ENCODE data around the gene SLC38A7.
"Not testable (repeated sequence)": the region's sequence is repeated elsewhere in the genome, so short reads cannot be mapped to it uniquely, and the experiment has no call there.

SLC38A7 gene

DNA sequence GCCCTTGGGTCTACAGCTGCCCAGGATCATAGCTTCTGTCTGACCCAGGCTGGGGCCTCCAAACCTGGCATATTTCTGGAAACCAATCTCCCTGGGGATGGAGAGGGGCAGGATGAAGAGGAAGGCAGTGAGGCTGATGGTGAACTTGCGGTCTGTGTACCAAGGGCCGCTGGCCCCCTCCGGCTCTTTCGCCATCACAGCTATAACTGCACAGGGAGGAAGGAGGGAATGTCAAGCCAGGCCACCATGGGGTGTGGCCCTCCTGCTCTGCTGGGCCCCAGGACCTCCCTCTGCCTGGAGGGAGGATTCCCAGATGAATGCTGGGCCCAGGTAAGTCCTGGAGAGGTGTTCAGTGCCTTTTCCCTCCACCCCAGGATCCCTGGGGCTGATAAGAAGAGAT is 6.3 kb downstream of the SLC38A7 start:
- DNase-seq (ENCODE audit: low read depth): no peak

DNA sequence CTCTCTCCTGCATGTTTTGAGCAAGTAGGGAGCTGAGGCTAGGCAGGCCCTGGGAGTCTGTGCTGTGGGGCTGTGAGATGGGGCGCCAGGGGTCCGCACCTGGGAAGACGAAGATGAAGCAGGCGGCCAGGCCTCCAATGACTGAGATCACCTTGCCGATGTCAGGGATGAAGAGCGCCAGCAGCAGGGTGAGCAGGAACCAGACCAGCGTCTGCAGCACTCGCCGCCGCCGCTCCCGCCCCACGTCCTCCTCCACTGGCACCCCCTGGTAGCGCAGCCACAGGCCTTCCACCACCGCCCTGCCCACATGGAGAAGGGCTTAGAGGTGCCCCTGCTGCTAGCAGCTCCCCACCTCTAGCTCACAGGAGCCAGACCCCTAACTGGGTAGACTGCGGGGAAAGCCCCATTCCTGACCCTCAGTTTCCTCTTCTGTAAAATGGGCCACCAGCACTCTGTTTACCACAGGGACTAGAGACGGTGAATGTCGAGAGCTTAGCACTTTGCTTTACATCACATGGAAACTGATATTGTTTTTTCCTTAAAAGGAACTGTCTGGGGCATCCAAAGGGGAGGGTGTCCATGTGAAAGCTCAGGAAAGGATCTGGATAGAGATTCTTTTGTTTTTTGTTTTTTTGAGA is 13.5 kb downstream of the SLC38A7 start:
- DNase-seq (ENCODE audit: low read depth): no peak

DNA sequence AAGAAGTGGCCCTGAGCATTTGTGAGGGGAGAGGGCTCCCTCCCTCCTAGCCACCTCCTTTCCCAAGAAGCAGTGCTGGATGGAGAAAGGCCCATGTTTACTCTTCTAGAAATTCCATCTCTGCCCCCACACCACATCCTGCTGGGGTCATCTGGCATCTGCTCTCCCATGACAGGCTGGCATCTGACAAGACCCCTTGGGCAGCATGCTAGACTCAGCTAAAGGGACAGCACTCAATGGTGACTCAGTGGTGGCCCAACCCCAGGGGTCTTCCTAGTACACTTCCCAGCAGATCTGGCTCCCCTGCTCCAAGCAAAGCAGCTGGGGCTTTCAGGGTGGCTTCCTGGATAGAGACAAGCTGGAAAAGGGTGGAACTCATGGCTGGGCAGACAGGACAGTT is 14.4 kb downstream of the SLC38A7 start:
- no peak for DNase-seq (ENCODE audit: low read depth)

DNA sequence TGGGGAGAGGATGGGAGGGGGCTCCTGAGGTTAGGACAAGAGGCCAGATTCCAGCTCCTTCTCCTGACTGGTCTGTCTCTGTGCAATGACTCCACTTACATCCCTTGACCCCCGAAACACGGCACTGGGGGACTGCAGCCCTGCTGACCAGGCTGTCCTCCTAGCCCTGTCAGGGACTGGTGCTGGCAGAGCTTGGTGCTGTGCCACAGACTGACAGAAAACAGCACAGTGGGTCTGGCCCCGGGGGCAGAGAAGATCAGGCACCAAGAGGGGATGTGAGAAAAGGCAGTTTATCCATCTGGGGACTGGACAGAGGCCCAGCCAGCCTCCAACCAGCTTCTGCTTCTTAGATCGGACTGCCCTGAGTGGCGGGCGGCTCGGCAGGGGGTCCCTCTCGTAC is 19.4 kb downstream of the SLC38A7 start:
- no peak for DNase-seq (ENCODE audit: low read depth)

DNA sequence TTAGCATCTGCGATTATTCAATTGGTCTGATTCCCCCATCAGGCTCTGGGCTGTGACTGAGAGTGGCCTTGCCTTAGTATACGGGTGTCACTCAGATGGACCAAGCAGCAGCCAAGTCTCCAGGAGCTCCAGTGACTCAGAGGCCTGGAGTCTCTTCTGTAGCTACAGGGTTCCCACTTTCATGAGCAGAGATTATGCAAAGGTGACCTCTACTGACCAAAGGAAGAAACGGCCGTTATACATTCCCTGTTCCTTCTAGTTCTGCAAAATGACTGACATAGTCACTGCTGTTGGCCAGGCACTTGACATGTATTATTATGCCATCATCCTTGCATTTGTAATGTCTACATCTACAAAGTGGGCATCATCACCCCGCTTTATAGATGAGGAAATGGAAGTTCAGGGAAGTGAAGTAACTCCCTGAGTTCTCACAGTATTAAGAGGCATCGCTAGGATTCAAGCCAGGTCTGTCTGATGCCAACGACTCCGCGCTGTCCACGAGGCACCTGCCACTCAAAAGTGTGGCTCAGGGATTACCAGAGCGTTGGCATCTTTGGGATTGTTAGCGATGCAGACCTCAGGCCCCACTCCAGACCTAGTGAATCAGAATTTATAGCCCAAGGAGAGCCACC is 23.3 kb downstream of the SLC38A7 start:
- no peak for DNase-seq (ENCODE audit: low read depth)

DNA sequence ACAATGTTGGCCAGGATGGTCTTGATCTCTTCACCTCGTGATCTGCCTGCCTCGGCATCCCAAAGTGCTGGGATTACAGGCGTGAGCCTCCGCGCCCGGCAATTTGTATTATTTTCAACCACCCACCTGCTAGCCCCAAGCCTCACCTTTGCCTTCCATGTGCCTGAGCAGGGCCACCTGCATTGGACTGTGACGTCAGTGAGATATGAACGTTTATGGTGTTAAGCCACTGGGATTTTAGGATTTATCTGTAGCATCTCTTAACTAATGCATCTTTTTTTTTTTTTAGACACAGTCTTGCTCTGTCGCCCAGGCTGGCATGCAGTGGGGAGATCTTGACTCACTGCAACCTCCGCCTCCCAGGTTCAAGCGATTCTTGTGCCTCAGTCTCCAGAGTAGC is 24.7 kb downstream of the SLC38A7 start:
- DNase-seq (ENCODE audit: low read depth): not testable (repeated sequence)

DNA sequence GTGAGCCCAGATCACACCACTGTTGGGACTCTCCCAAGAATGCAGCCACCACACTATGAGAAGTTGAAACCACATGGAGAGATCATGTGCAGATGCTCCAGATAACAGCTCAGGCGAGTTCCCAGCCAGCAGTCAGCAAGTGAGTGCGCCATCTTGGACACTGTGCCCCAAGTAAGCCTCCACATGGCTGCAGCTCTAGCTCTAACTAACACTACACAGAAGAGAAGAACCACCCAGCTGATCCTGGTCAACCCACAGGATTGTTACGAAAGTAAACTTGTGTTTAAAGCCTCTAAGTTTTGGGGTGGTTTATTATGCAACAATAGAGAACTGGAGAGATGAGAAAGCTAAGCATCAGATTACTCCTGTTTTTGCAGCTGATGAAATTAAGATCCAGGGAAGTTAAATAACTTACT is 25.8 kb downstream of the SLC38A7 start:
- DNase-seq (ENCODE audit: low read depth): no peak

DNA sequence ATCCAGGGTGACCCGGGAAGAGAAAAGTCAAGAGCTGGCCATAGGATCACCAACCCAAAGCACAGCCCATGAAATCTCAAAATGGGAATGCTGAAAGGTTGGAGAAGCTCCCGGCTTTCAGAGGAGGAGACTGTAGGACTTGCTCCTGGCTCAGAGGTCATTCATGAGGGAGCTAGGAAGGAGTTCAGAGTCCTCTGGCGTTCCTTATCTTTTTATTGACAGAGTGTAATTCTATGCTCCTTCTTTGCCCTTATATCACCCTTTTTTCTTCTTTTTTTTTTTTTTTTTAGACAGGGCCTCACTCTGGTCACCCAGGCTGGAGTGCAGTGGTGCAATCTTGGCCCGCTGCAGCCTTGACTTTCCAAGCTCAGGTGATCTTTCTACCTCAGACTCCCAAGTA is 27.7 kb downstream of the SLC38A7 start:
- no peak for DNase-seq (ENCODE audit: low read depth)

DNA sequence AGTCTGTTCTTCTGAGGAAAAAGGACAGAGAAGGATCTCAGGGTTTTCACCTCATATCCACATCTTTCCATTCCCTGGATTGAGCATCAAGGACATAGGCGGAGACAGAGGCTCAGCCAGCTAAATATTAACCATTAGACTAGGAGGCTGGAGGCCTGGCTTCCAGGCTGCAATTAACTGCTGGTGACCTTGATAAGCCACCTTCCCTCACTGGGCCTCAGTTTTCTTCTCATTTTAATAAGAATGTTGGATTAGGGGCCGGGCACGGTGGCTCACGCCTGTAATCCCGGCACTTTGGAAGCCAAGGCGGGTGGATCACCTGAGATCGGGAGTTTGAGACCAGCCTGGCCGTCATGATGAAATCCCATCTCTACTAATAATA is 29.4 kb downstream of the SLC38A7 start:
- DNase-seq (ENCODE audit: low read depth): no peak

DNA sequence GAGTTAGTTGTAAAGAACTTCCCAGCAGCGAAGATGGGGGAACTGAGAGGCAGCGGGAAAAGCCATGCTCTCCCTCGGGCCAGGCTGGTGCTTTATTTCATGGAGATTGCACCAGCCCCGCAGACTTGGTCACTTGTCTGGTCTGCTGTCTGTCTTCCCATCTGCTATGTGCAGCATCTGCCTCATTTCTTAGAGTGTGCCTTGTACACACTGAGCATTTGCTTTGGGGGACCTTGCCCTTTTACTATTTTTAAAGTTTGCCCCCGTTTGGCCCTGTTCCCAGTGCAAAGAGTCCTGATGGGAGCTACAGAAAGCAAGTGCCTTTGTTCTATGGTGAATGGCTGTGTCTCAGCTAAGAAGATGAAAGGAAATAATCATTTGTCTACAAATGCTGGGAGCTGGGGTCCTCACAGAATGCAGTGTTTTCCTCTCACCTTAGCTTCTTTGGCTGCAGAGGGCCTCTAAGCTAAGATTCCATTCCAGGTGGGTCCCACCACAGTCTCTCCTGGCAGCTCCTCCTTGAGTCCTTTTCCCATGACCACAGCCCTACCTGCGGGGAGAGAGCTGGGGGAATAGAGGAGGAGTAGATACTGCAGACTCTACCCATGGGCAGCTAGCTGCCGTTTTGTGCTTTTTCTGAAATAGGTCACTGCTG is 29.9 kb downstream of the SLC38A7 start:
- DNase-seq (ENCODE audit: low read depth): no peak

DNA sequence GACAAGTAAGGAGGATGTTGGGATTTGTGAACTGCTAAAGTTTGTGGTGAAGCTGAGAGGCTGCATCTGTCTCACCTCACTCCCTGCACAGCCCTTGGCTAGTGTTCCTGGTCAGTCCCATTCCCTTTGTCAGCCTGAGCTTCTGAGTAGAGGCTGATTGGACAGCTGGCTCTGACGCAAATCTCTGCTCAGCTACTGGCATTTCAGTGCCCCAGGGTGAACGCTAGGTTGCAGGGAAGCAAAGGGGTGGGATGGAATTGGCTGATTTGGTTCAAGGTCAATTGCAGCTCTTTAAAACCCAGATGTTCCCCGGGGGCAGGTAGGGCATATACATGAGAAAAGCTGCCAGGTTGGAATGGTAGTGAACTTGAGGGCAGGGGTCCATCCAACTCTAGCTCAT is 31.8 kb downstream of the SLC38A7 start:
- DNase-seq (ENCODE audit: low read depth): no peak

DNA sequence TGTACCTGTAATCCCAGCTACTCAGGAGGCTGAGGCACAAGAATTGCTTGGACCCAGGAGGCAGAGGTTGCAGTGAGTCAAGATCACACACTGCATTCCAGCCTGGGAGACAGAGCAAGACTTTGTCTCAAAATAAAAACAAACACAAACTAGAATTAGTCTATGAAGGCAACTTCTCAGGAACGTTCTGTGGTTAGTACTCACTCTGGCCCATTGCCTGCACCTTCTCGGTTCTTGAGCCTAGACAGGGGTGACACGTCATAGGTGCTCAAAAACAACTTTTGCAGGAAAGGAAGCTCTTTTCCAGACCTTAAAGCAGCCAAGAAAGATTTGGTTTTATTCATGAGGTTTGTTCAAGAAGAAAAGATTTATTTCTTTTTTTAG is 32.6 kb downstream of the SLC38A7 start:
- DNase-seq (ENCODE audit: low read depth): no peak

DNA sequence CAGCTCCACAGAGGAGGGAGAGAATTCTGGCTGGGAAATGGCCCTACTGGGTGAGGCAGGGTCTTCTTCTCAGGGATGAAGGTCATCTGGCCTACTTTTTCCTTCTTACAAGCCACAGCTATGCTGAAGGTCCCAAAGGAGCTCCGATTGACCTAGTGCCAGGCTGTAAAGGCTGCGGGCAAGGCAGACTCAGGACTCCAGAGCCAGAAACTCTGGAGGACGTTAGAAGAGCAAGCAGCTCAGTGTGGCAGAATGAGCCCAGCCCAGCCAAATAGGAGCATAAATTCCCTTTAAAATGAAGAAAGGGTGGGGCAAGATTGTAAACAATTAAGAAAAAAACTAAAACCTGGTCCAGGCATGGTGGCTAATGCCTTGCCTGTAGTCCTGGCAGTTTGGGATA is 34.9 kb downstream of the SLC38A7 start:
- no peak for DNase-seq (ENCODE audit: low read depth)

DNA sequence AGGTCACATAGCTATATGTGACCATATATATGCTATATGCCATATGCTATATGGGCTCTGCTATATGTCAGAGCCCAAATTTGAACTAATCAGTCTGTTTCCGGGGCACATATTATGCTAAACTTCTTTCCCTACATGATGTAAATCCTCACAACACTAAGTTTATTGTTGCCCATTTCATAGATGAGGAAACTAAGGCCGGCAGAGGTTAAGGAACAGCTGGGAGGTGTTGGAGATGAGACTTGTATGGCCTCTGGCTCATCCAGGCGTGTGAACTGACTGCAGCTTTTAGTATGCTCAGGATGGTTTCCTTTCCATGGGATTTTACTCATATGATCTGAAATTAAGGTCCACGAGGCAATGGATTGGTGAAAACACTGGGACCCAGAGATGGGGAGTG is 37.5 kb downstream of the SLC38A7 start:
- no peak for DNase-seq (ENCODE audit: low read depth)

DNA sequence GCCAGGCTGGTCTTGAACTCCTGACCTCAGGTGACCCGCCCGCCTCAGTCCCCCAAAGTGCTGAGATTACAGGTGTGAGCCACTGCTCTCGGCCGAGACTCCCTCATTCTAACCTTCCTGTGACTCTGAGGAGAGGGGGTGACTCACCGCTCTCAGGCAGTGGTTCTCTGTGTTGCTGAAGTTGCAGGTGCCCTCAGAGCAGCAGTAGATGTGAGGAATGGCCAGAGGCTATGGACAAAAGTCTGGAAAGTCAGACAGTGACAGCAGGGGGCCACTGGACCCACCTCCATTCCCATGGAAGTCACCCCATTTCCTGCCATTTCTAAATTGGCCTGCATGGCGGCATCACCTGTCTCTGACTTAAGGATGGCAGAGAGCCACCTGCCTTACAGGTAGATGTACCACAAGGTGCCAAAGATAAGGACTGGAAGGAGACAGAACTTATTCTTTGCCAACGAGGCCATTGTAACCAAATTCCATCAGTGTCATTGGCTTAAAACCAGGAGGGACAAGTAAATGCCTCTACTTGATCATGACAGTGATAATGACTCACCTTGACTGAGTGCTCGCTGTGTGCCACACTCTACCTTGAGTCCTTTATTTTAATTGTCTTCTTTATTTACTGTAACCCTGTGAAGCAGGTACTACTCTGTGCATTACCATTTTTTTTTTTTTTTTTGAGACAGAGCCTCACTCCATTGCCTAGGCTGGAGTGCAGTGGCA is 39.6 kb downstream of the SLC38A7 start:
- DNase-seq (ENCODE audit: low read depth): no peak

DNA sequence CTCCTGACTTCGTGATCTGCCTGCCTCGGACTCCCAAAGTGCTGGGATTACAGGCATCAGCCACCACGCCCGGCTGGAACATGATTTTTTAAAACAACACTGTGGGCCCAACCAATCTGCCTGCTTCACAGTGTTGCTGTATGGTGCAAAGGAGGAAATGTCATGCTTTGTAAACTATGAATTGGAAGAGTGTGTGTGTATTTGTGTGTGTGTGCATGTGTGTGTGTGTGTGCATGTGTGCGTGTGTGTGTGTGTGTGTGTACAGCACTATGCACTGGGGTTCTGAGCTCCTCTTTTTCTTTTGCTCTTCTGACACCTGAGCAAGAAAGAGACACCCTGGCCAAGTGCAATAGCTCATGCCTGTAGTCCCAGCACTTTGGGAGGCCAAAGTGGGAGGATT is 40.5 kb downstream of the SLC38A7 start:
- no peak for DNase-seq (ENCODE audit: low read depth)

DNA sequence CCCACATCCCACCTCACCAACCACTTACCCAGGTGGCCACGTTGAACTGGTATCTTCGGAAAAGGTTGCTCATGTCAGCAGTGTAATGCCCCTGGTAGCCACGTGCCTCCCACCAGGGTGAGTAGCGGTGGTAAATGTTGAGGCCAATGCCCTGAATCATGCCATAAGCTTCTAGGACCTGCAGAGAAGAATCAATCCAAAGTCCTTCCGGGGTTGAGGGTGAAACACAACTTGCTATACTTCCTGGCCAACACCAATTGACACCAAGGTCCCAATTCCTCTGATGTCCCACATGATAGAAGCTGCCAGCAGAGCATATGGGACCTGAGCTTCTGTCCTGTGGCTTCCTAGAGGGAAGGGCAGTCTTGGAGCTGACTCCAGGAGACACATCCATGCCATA is 43.6 kb downstream of the SLC38A7 start:
- DNase-seq (ENCODE audit: low read depth): no peak

DNA sequence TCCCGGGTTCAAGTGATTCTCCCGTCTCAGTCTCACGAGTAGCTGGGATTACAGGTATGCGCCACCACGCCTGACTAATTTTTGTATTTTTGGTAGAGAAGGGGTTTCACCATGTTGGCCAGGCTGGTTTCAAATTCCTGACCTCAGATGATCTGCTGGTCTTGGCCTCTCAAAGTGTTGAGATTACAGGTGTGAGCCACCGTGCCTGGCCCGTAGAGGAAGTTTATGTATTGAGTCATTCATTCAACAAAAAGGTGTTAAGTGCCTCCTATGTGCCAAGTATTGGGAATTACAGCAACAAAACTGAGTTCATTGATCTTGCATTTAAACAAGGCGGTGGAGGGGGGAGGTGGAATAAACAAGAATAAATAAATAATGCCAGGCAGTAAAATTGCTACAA is 44.7 kb downstream of the SLC38A7 start:
- DNase-seq (ENCODE audit: low read depth): no peak

DNA sequence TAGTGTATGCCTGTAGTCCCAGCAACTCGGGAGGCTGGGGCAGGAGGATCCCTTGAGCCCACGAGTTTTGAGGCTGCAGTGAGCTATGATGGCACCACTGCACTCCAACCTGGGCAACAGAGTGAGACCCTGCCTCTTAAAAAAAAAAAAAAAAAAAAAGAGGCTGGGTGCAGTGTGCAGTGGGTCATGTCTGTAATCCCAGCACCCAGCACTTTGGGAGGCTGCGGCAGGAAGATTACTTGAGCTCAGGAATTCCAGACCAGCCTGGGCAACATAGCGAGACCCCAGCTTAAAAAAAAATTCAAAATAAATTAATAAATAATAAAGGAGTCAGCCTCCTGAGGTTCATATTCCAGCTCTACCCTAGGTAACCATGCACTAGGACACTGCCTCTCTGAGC is 45.3 kb downstream of the SLC38A7 start:
- DNase-seq (ENCODE audit: low read depth): no peak

DNA sequence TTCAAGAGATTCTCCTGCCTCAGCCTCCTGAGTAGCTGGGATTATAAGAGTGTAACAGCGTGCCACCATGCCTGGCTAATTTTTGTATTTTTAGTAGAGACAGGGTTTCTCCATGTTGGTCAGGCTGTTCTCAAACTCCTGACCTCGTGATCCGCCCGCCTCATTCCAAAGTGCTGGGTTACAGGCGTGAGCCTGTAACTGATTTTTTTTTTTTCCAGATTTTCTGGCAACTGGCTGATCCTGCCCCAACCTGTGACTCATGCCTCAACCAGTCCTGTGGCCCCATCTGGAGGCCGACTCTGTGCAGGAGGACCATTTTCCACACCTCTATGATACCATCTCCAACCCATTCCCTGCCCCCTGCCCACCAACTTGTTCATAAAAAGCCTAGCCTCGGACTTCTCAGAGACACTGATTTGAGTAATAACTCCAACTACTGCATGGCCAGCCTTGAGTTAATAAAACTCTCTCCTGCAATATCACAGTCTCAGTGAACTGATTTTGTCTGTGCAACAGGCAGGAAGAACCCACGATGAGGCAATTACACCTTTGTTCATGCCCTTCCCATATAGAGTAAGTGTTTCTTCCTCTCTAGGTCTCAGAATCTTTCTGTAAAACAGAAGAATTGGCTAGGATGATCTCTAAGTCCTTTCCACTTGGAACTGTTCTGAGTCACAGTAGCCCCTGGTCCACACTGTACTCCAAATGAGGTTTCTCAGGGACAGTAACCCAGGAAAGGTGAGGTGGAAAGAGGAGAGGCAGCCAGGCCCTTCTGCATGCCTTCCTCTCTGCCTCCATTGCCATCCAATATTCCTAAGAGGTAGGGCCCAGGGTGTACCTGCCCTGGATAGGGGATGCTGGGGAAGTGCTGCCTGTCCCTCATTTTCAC is 46.2 kb downstream of the SLC38A7 start:
- no peak for DNase-seq (ENCODE audit: low read depth)

DNA sequence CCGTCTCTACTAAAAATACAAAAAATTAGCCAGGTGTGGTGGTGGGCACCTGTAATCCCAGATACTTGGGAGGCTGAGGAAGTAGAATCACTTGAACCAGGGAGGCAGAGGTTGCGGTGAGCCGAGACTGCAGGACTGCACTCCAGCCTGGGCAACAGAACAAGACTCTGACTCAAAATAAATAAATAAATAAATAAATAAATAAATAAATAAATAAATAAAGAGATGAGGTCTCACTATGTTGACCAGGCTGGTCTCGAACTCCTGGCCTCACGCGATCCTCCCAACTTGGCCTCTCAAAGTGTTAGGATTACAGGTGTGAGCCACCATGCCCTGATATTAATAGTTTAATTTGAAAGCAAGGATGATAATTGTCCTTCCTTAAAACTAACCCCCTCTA is 47.5 kb downstream of the SLC38A7 start:
- DNase-seq (ENCODE audit: low read depth): not testable (repeated sequence)

DNA sequence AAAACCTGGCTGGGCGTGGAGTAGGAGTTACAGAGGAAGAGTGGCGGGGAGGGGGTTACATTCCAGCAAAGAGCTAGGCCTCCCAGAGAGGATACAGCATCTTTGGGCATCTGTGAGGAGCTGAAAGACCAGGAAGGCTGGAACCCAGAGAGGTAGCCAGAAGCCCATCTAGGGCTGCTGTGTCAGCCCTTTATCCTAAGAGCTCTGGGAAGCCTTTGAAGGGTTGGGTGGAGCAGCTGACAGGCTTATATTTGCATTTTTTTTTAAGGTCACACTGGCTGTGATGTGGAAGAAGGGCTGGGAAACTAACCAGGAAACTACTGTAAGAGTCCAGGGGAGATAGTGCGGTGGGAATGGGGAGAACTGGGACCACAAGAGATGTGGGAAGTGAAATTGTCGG is 48.1 kb downstream of the SLC38A7 start:
- DNase-seq (ENCODE audit: low read depth): no peak
